GM19239 (cell line): ENCODE measurements around the gene CUTA.
"Not testable (repeated sequence)": the region's sequence is repeated elsewhere in the genome, so short reads cannot be mapped to it uniquely, and the experiment has no call there.

ENCODE experiments used
- DNase-seq: peaks from one replicate; pipeline ENCODE4 v3.0.0; 2011; ENCODE audit warnings: low spot score; ENCODE audit not compliant: insufficient read length
- FAIRE-seq: peaks from 2 replicates; lab custom pipeline; 2011; peaks lifted over from hg19 to GRCh38; lab: Jason Lieb, UNC

The CUTA gene

DNA sequence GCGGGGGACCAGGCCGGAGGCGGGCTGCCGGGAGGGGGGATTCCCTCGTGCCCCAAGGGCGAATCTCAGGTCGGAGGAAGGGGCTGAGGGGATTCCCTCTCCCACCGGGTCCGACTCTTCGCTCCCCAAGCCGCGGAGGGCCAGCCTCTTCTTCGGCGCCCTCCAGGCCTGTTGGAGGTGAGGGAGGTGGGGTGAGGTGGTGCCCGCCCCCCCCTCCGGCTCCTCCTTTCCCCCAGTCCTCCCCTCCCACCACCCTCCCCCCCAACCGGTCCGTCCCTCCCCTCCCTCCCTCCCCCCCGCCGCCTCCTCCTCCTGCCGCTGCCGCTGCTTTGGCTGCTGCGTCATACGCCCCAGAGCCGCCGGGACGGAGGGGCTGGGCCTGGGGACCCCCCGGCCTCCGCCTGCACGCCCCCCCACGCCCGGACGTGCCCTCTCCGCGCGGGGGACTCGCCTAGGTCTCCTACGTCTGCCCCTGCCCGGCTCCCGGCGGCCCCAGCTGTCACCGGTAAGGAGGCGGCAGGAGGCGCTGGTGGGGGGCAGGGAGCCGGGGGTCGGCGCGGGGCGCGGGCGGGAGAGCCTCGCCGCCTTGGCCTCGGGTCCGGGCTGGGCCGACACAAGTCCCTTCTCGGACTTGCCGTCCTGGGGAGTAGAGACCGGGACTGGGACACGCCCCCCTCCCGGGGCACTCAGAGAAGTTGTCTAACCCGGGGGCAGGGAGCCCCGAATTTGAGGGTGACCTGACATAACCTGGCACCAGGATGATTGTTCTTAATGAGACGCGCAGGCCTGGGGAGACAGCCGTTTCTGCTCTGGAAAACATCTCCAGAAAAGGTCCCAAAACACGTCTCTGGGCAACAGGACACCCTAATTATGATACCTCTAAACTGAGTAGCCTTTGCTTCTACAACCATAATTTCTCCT is 6.9 kb downstream of the CUTA start, which contains the start of gene PHF1:
TSS of gene PHF1 (plus strand) at position 304 of the 921 bp plus-strand sequence. CDS start 1,250 bp downstream, outside the sequence.
- FAIRE-seq, result no peak

DNA sequence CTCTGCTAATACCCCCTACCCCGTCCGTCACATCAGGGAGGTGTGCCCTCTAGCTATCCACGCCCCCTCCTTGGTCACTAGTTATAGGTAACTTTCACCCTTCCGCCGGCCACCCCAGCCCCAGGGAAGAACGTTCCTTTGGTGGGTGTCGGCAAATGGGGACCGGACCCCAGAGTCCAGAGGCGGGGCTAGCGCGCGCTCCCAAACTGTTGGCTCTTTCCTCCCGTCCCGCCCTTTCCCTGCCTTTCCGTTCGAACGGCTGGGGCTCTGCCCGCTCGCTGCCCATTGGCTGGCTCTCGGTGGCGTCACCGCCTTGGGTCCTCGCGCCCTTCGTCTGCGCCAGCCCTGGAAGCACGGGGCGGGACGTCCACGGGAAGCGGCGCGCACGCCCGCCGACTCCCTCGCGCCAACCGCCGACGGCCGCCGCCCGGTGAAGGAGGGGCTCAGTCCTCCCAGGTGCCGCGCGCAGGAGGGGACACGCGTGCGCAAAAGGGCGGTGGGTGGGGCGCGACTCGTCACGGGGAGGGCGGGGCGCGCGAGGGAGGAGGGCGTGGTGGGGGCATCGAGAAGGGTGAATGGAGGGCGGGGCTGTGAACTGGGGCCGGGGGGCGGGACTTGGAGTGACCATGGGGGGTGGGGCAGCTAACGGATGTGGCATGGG is 7.7 kb downstream of the CUTA start:
- DNase-seq, result peak; percentile 91
- peak; percentile 96 for FAIRE-seq

More for the DNA sequence above, 6.9 kb downstream of the CUTA start, which contains the start of gene PHF1:
- DNase-seq, result no peak

DNA sequence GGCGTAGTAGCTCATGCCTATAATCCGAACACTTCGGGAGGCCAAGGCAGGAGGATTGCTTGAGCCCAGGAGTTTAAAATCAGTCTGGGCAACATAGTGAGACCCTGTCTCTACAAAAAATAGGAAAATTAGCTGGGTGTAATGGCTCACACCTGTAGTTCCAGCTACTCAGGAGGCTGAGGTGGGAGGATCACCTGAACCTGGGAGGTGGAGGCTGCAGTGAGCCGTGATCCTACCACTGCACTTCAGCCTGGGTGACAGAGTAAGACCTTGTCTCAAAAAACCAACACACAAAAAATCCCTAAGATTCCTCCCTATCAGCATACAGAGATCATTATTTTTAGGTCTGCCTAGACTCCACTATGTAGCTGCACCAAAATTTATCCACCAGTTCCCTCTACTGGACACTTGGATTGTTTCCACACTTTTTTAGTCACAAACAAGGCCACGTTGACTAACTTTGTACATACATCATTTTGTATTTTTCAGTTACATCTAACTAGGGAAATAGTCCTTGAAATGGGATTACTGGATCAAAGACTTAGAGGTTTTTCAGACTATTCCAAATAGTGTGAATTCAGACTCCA is 10.7 kb downstream of the CUTA start:
- DNase-seq (no peak), FAIRE-seq (no peak)

DNA sequence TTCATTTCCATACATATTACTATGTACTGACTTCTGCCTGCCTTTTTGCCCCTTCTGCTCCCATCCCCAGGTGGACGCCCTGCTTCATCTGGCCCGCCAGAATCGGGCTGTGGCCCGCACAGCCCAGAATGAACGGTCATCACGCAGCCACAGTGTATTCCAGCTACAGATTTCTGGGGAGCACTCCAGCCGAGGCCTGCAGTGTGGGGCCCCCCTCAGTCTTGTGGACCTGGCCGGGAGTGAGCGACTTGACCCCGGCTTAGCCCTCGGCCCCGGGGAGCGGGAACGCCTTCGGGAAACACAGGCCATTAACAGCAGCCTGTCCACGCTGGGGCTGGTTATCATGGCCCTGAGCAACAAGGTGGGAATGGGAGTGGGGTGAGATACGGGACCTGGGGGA is 11.8 kb downstream of the CUTA start:
- FAIRE-seq (no peak), DNase-seq (no peak)

DNA sequence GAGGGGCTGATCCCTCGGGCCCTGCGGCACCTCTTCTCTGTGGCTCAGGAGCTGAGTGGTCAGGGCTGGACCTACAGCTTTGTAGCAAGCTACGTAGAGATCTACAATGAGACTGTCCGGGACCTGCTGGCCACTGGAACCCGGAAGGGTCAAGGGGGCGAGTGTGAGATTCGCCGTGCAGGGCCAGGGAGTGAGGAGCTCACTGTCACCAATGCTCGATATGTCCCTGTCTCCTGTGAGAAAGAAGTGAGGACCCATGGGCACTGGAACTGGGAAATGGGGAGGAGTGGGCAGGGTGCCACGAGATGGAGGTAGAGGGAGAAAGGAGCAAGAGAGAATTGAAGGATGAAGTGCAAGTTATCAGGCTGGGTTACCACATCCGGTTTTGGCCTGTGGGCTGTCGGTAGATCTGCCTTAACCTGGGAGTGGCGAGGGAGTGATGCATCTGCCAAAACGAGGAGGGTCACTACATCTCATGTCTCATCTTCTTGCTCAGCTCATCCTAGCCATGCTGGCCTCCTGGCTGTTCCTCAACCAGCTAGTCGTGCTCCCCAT is 12.4 kb downstream of the CUTA start:
- FAIRE-seq, result no peak
- DNase-seq, result no peak

DNA sequence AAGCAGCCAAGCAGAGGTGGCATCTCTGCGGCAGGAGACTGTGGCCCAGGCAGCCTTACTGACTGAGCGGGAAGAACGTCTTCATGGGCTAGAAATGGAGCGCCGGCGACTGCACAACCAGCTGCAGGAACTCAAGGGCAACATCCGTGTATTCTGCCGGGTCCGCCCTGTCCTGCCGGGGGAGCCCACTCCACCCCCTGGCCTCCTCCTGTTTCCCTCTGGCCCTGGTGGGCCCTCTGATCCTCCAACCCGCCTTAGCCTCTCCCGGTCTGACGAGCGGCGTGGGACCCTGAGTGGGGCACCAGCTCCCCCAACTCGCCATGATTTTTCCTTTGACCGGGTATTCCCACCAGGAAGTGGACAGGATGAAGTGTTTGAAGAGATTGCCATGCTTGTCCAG is 13.0 kb downstream of the CUTA start:
- no peak for FAIRE-seq
- DNase-seq, result no peak

DNA sequence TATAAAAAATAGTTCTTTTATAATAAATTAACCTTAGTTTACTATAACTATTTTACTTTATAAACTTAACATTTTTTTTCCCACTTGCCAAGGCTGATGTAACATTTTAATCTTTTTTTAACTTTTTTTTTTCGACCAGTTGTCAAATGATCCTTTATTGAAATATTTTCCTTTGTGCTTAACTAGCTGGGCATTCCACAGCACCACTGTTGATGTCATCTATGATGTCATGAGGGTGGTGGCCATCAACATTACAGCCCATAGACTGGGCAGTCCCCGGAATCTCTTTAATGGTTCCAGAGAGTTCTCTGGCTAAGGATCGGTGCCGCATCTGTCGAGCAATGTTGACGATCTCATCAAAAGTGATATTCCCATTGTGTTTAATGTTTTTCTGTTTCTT is 18.0 kb downstream of the CUTA start:
- not testable (repeated sequence) for DNase-seq, FAIRE-seq

DNA sequence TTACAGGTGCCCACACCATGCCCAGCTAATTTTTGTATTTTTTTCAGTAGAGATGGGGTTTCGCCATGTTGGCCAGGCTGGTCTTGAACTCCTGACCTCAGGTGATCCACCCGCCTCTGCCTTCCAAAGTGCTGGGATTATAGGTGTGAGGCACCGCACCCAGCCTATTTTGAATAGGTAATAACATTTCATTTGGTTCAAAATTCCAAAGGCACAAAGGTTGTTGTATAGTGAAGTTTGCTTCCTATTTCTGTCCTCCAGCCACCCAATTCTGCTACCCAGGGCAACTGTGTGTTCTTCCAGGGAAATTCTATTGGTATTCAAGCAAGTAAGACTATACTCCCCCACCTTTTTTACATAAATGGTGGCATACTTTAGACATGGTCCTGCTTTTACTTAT is 19.3 kb downstream of the CUTA start:
- not testable (repeated sequence) for FAIRE-seq, DNase-seq

DNA sequence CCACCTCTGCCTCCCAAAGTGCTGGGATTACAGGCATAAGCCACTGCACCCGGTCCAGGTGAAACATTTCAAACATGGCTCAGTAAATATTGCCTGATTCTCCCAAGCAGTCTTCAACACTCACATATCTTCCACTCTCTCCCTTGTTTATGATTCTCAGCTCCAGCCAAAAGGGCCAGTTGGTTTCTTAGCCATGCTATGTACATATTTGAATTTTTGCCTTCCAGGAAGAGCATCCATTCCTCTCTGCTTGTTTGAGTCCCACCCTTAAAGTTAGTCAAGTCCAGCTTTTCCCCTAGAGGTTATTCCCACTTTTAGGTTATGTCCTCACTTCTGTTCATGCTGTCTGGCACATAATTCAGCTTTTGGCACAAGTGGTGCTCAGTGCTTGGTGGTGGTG is 20.4 kb downstream of the CUTA start:
- no peak for FAIRE-seq

DNA sequence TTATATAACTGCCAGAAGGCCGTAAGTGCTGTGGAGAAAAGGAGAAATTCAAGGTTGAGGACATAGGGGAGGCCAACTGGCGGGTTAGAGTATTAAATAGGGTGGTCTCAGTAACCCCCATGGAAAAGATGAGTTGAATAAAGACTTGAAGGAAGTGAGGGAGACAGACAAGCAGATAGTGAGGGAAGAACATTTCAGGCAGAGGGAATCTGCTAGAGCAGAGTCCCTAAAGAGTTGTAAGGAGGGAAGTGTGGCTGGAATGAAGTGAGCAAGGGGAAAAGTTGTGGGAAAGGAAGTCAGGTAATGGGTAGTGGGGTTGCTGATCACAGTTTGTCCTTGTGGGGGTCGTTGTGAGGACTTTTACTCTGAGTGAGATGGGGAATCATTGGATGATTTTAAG is 24.9 kb downstream of the CUTA start:
- DNase-seq, result no peak
- no peak for FAIRE-seq

More for the DNA sequence above, 20.4 kb downstream of the CUTA start:
- no peak for DNase-seq

DNA sequence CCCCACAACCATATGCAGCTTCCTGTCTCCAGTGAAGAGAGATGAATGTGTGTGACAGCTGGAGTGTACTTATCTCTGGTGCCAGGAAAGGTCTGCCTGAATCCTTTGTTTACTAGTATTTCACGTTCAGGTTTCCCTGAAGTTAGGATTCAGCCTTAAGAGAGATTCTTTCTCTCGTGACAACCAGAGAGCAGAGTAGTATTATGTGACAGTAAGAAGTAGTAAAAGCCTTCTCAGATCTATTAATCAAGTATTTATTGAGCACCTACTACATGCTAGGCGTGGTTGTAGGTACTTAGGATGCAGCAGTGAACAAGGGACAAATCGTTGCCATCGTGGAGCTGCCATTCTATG is 25.3 kb downstream of the CUTA start:
- no peak for DNase-seq
- no peak for FAIRE-seq

DNA sequence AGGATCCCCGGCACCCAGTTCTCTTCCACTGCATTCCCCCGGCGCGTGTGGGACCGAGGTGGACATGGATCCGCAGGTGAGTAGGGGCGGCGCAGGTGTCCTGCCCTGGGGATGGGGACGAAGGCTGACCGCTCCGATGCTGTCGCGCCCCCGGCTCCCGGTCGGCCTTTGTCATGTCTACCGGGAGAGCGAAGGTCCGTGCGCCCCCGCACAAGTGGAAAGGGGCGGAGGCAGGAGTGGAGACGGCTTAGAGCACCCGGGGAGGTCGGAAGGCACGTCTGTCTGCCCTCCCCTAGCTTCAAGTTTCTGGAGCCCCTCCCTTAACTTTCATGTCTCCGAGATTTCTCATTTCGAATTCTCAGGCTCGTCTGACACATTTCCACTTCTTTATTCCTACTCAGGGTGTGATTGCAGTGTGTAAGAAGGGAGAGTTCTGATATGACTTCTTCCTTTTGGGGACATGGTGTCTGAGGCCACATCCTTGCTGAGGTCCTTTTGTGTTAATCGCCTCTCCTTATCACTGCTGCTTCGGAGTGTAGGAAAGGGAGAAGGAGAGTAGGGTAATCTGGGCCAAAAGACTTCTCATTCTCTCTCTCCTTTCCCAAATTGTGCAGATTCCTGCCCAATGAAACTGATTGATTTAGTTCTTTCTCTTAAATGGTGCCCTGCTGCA is 25.8 kb downstream of the CUTA start:
- FAIRE-seq (peak; percentile 63), DNase-seq (no peak)

DNA sequence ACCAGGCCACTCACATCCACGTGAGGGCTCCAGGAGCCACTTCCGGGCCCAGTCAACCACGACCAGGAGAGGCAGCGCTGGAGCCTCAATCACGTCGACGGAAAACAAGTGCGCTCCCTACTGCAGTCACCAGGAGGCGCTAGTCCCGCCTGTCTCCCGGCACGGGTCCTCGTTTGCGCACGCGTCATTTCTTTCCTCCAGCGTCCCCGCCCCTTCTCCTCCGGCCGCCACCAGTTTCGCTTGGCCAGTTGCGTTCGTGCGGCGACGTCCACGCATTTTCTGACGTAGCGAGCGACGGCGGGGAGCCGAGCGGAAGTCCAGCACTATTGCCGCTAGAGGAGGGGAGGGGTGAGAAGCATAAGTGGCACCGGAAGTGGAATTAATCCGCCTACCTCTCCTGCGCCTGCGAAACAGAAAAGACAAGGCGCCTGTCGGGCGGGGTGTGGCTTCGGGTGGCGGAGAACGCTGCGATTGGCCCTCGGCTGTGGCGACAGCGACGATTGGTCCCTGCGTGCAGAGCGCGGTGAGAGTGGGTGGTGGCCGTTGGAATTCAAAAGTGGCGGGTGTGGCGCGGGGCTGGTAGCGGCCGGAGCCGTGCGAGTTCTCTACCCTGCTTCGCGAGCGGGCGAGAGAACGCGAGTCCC is 26.5 kb downstream of the CUTA start, which contains the start of gene KIFC1:
TSS of gene KIFC1 (plus strand) at position 546 of the 644 bp plus-strand sequence. CDS start 163 bp downstream, outside the sequence.
- FAIRE-seq, result peak; percentile 98
- peak; percentile 90 for DNase-seq

DNA sequence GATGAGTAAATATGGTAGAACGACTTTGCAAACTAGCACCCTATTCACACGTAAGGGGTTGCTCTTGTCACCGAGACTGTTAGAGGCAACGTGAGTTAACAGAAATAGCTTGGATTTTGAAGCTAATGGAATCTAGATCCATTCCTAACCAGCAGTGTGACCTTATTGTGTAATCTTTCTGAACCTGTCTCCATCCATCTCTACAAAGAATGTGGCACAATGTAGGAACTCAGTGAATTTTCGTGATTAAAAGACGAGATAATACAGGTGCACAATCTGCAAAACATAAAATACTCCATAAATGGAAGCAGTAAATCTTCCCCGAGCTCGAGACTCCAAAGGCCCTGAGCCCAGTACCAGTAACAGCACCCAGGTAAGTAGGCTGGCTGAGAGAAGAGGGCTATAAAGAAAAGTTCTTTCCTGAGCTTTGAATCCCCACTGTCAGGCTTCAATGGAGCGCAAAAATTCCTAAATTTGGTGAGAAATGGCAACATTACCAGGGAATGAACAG is 27.1 kb downstream of the CUTA start:
- DNase-seq, result no peak
- peak; percentile 14 for FAIRE-seq

DNA sequence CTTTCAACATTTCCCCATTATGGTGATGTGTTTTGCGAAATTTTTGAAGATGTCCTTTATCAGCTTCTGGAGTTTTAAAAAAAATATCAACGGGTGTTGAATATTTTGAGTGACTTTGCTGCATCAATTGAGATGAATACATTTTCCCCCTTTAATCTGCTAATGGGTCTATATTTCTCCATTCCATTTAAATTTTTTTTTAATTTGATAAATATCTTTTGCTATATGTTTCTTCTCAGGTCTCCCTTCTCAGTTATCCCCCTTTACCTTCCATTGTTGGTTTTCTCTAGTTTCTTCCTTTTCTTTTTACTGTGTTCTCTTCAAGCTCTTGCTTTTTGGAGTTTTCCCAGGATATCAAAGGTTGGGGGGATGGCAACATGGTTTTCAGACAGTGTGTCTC is 27.7 kb downstream of the CUTA start:
- DNase-seq, result no peak
- FAIRE-seq, result no peak

DNA sequence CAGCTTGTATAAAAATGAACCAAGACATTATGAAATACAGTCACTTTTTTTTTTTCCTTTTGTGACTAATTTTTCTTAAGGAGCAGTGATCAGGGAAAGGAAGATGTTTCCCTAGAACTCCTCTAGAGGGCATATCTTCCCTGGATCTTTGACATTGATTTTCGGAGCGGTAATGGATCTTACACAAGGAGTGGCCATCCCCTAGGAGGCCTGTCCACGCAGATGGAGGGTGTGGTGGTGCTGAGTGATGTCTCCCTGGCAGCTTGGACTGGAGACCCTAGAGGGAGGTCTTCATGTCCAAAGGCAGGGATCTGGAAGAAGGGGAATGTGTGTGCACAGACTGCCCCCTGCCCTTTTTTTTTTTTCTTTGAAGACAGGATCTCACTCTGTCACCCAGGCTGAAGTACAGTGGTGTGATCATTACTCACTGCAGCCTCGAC is 33.3 kb downstream of the CUTA start:
- FAIRE-seq (no peak), DNase-seq (no peak)

DNA sequence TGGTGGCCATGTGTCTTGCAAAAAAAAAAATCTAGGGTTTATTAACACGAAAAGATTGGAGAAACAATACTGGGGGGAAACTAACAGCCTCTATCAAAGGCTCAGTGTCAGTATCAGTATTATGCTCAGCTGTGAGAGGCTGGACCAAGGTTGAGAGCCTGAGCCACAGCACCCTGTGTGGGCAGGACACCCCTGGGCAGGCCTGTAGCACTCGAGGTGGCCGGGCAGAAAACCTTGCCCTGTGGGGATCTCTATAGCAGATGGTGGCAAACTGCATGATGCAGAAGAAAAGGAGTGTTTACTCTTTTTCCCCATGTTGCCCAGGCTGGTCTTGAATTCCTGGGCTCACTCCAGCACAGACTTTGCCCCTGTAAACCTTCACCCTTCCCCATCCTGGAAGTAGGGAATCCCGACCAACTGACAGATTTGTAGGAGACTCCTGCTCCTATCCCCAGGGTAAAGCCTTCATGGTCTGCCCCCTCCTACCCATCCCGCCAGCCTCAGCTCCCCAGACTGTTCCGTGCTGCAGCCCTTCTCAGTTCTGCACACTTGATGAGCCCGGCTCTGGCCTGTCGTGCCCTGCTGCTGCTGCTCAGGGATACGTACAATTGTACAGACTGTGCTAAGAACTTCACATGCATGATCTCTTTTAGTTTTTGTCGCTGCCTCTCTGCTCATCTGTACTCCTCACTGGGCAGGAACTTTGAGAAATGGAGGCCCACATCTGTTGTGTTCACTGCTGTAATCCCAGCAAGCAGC is 34.3 kb downstream of the CUTA start:
- no peak for DNase-seq
- FAIRE-seq, result no peak

DNA sequence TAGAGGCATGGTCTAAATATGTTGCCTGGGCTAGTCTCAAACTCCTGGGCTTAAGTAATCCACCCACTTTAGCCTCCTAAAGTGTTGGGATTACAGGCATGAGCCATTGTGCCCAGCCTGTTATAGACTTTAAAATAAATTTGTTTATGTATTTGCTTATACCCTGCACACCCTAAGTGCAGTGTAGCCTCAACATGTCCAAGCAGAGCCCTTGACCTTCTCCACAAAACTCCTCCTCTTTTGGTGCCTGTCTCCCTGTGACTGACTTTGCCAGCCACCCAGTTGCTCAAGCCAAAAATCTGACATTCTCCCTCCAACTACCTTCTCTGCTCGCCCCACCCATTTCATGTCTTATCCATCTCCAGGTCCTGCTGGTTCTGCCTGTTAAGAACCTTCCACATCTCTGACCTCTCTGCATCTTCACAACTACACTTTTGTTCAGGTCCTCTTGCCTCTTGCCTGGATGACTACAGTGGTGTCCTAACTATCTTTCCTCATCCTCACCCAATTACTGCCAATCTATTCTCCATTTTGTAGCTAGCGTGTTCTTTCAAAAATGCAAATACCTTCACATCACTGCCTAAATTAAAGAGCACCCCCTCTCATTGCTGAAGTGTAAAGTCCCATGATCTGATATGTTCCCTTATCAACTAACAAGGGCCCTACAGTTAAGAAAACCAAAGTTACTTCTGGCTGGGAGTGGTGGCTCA is 37.5 kb downstream of the CUTA start:
- DNase-seq (no peak), FAIRE-seq (no peak)
